GM21825 (cell line): ENCODE results near the gene RNU7-1.

Experiments used
- ATAC-seq: cut with Tn5 transposase; IDR thresholded peaks from one replicate; pipeline ENCODE4 v1.9.1; 2021; ENCODE audit warnings: mild to moderate bottlenecking, moderate library complexity; ENCODE audit not compliant: unreplicated experiment

The RNU7-1 gene

GRCh38 chr12:6963016-6963731 is 19.6 kb downstream of the RNU7-1 start:
- no peak for ATAC-seq

DNA sequence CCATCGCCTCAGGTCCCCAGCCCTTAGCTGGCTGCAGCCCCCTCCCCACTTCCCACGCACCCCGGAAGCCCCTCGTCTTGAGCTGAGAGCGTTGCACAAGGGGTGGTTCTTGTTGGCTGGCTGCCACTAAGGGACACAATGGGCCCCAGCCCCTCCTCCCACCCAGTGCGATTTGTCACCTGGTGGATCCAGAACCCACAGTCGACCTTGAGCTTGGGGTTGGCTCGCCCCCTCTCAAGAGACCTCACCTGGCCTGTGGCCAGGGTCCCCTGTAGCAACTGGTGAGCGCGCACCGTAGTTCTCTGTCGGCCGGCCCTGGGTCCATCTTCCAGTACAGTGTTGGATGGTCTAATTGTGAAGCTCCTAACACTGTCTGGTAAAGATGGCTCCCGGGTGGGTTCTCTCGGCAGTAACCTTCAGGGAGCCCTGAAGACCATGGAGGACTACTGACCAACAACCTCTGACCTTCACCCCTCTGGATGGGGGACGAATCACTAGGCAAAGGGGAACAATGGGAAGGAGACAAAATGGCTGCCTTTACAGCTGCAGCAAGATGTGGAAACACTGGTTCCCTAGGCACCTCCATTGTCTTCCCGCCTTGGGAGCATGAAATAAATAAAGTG is 20.3 kb downstream of the RNU7-1 start:
- ATAC-seq: no peak

DNA sequence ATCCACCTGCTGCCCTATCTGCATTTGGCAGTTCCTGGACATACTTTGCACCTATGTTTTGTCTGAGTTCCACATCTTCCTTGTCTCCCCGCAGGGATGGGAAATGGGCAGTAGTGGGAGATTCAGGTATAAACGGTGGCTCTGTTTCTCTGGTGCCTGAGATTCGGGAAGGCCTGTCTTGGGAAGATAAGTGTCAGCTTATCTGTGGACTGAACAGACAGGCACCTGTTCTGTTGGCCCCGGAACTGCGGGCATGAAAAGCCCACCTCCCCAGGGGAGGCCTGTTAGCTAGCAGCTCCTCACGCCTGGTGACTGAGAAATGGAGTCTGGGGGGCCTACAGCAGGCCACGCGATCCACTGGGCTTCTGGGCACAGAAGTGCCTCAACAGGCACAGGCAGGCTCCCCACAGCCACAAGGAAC is 21.0 kb downstream of the RNU7-1 start:
- no peak for ATAC-seq

GRCh38 chr12:6965026-6965661 is 21.5 kb downstream of the RNU7-1 start:
- peak; percentile 32 for ATAC-seq

GRCh38 chr12:6965714-6966113 is 22.1 kb downstream of the RNU7-1 start:
- no peak for ATAC-seq

DNA sequence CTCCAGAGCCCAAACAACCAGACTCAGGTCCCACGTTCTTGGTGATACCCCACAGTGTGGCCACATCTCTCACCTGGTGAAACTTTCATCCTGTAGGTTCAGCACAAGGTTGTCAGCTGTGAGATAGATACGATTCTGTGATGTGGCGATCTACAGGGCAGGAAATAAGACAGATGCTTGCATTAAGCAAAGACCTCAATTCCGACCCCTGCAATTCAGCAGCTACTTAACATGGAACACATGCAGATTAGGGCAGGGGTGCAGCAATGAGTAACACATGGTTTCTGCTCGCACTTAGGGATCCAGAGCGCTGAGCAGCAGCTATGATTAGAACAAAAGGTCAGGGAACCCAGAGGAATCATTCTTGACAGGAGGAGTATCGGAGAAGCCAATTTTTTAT is 22.7 kb downstream of the RNU7-1 start:
- no peak for ATAC-seq

DNA sequence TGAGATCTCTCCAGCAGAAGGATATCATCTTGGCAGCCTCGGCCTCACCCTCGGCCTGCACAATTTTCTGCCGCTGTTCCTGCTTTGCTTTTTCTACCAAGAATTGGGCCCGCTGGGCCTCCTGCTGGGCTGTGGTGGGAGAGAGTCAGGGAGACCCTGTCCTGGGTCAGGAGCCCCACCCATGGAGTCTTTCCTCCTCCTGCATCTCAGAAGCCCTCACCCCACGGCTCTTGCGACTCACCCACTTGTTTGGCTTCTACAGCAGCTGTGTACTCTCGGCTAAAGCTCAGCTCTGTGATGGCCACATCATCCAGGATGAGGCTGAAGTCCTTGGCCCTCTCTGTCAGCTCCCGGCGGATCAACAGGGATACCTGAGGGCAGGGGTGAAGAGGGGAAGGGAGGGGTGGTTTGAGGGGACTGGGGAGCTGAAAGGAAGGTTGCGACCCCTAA is 24.1 kb downstream of the RNU7-1 start:
- ATAC-seq: no peak

DNA sequence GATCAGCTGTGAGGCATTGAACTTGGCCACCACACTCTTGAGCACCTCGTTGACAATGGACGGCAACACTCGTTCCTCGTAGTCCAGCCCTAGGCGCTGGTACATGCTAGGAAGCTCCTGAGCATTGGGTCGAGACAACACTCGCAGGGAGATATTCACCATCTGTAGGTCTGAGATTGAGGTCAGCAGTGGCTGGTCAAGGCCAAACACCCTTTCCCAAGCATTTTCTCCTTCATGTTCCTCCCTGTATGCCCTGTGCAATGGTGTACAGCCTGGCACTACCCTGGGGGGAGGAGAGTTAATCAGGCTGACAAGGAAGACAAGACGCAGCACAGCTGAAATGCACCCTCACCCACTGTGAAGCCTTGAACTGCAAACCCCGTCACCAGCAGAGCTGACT is 24.8 kb downstream of the RNU7-1 start:
- no peak for ATAC-seq

GRCh38 chr12:6970096-6970527 is 26.5 kb downstream of the RNU7-1 start:
- peak; percentile 6 for ATAC-seq

- ATAC-seq: no peak
Observed at GRCh38 chr12:6974180-6974579, 30.6 kb downstream of the RNU7-1 start.

GRCh38 chr12:6975297-6976032 is 31.8 kb downstream of the RNU7-1 start:
- no peak for ATAC-seq

DNA sequence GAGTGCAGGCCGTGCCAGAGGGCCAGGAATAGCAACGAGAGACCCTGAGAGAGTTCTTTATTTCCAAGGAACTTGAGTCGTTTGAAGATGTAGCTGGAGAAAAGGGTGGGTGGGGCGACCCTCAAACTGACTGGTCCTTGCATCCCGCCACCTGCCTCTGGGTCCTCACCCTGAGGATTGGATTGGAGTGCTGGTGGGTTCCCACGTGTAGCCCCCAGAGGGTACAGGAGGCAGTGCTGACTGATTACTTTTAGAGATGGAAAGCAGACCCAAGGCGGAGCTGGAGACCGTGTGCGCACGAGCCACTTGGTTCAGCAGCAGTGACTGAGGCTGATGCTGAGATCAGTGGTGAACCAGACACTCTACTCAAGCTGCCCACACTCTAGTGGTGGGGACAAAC is 34.0 kb downstream of the RNU7-1 start:
- ATAC-seq: no peak

DNA sequence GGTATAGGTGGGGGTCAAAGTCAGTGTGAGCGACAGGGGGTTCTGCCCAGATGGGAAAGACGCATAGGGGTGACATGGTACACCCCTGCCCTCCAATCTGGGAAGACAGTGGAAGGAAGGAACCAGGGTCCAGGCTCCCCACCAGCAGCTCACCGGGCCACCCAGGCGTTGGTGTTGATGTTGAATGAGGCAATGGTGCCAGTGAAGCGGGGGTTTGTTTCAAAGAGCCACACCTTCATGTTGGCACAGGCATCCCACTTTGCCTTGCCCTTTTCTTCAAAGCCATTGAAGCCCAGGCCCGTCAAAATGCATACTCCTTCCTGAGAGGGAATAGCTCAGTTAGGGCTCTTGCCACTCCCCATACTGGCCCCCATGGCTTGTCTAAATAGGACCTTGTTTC is 34.6 kb downstream of the RNU7-1 start:
- no peak for ATAC-seq

GRCh38 chr12:6978611-6979011 is 35.0 kb downstream of the RNU7-1 start:
- no peak for ATAC-seq

GRCh38 chr12:6979021-6979420 is 35.4 kb downstream of the RNU7-1 start:
- ATAC-seq: no peak

DNA sequence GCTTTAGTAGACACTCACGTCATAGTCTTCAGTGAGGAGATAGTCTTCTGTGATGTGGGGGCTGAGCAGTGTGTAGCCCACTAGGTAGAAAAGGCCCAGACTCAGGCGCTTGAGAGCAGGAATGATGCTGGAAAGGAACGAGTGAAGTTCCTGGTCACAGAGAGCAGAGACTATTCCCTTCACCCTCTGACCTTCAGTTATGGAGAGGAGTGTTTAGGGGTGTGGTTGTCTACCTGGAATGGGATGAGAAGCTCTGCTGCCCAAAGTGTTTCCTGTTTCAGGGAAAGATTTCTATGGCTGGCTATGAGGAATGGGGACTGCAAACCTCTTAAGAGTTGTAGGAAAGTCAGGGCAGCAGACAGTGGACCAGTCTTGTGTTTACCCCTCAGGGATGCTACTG is 35.8 kb downstream of the RNU7-1 start:
- no peak for ATAC-seq

DNA sequence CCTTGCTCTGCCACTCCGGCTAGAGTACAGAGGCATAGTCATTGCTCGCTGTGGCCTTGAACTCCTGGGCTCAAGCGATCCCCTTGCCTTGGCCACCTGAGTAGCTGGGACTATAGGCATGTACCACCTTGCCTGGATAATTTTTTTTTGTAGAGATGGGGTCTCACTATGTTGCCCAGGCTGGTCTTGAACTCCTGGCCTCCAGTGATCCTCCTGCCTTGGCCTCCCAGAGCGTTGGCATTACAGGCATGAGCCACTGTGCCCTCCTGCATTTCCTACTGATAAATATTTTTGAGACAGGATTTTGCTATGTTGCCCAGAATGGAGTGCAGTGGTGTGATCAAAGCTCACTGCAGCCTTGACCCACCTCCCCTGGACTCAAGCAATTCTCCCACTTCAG is 36.5 kb downstream of the RNU7-1 start:
- ATAC-seq: no peak

- ATAC-seq: no peak
Observed at GRCh38 chr12:6980740-6981139, 37.1 kb downstream of the RNU7-1 start.

DNA sequence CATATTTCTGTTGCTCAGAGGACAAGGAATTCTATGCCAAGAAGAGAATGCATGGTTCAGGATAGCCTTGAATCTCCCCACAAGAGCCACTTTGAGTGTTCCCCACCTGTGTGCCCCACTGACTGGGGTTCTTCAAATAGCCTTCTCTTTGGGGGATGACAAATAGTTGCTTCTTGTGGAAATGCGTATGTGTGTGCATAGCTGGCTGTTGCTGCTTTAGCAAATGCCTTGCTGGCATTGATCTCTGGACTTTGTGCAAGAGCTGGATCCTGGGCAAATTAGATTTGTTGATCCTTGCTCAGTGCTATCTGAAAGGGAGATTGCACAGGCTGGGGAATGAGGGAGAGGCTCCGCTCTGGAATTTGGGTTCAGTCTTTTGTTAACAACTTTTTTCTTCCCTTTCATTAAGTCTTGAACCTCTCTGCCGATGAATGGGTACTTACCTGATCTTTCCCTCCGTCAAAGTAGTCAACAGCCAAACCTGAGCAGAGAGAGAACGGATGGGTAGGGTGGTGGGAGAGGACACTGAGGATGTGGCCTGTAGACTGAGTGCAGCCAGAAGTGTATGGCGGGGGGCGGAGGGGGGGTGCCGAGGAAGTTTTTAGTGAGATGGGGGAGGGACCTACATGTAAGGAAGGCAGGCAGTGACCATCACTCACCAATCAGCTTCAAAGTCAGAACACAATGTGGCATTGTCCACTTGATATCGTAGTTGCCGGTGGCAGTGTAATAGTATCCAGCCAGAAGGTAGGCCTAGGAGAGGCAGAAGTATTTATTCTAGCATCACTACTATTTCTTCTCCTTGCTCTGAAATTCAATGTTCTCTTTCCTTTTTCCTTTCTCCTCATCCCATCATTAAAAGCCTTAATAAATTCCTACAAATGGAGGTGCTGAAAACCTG is 37.8 kb downstream of the RNU7-1 start:
- no peak for ATAC-seq

GRCh38 chr12:6982532-6982931 is 38.9 kb downstream of the RNU7-1 start:
- no peak for ATAC-seq
